K562 (cell line): ENCODE data around the gene SH2D3A. TPM values are rescaled to one million over a fixed set of nuclear protein-coding genes. Genes with fewer than 3 reads are reported as not detected.

Source experiments
- ASH1L ChIP-seq: fragments of 450-650 bp; IDR thresholded peaks from 2 replicates; pipeline ENCODE4 v1.6.1; 2018; ENCODE audit warnings: borderline replicate concordance, mild to moderate bottlenecking, low read depth; ENCODE audit not compliant: partially characterized antibody
- CCNT2 ChIP-seq: IDR thresholded peaks from 2 replicates; pipeline ENCODE4 v1.6.1; 2011; ENCODE audit warnings: borderline replicate concordance, low read depth, mild to moderate bottlenecking, moderate library complexity, mixed read lengths, low read length; ENCODE audit not compliant: insufficient read length; ENCODE audit errors: extremely low read depth
- CSDE1 ChIP-seq, 2 experiments: fragments of 450-650 bp; IDR thresholded peaks; 2 replicates each; pipeline ENCODE4 v1.6.1; 2016; ENCODE audit warnings: mild to moderate bottlenecking in 1 of 2
- ELF4 ChIP-seq: fragments of 450-650 bp; formaldehyde crosslinking; IDR thresholded peaks from 2 replicates; pipeline ENCODE4 v1.4.0; 2022; ENCODE audit warnings: missing genetic modification characterization
- MBD1 ChIP-seq: fragments of 250-450 bp; sonication (Bioruptor Pico); IDR thresholded peaks from 2 replicates; pipeline ENCODE4 v1.8.0; 2022; ENCODE audit warnings: inconsistent platforms
- MBD2 ChIP-seq: sonication (generic); IDR thresholded peaks from 2 replicates; pipeline ENCODE4 v1.6.1; 2016; ENCODE audit warnings: low read depth, borderline replicate concordance
- POLR3G ChIP-seq: IDR thresholded peaks from 2 replicates; pipeline ENCODE4 v1.6.1; 2011; ENCODE audit not compliant: insufficient read length, insufficient replicate concordance; ENCODE audit errors: extremely low read depth
- PTTG1 ChIP-seq: fragments of 450-650 bp; IDR thresholded peaks from 2 replicates; pipeline ENCODE4 v1.6.1; 2016; ENCODE audit warnings: low read depth, mild to moderate bottlenecking, missing genetic modification characterization, missing compliant biosample characterization
- RBM34 ChIP-seq: fragments of 200-400 bp; formaldehyde crosslinking; IDR thresholded peaks from 2 replicates; pipeline ENCODE4 v1.6.1; 2018; ENCODE audit warnings: low read length, borderline replicate concordance; ENCODE audit not compliant: insufficient read depth
- SNAPC5 ChIP-seq: fragments of 250-450 bp; sonication (Bioruptor Pico); IDR thresholded peaks from 2 replicates; pipeline ENCODE4 v1.8.0; 2021; ENCODE audit warnings: moderate library complexity, mild to moderate bottlenecking, inconsistent platforms
- TAF9B ChIP-seq: fragments of 450-650 bp; IDR thresholded peaks from 2 replicates; pipeline ENCODE4 v1.6.1; 2018; ENCODE audit warnings: mild to moderate bottlenecking; ENCODE audit not compliant: partially characterized antibody
- TCF7L2 ChIP-seq: fragments of 150-350 bp; IDR thresholded peaks from 2 replicates; pipeline ENCODE4 v1.6.1; 2016; ENCODE audit warnings: low read depth, mild to moderate bottlenecking, low read length, moderate library complexity
- ZNF121 ChIP-seq: sonication (generic); formaldehyde crosslinking; conservative IDR thresholded peaks from 2 replicates; pipeline ENCODE4 v1.8.0; 2022; ENCODE audit warnings: missing genetic modification reagents
- ZNF282 ChIP-seq: sonication (generic); formaldehyde crosslinking; IDR thresholded peaks from 2 replicates; pipeline ENCODE4 v1.8.1; 2023; ENCODE audit warnings: missing genetic modification reagents
- ZNF316 ChIP-seq: fragments of 450-650 bp; IDR thresholded peaks from 2 replicates; pipeline ENCODE4 v1.6.1; 2016
- ZNF707 ChIP-seq: fragments of 250-450 bp; sonication (Bioruptor Pico); conservative IDR thresholded peaks from 2 replicates; pipeline ENCODE4 v1.8.0; 2022; ENCODE audit warnings: inconsistent platforms, mild to moderate bottlenecking, moderate library complexity
- polyA plus RNA-seq, 8 experiments: library from polyadenylated mRNA; depleted of rRNA in 4 of 8; stranded (reverse) in 5 of 8; unstranded in 3 of 8; fragments of >200 nt; fragmentation: Nextera tagmentation in 2 of 8; fragmentation: Illumina TruSeq in 1 of 8; extraction: Ambion mirVana in 2 of 8; extraction: Trizol in 1 of 8; gene quantifications; 2 replicates each; pipeline versions ENCODE4 v1.2.1 to v1.2.3, GENCODE V29; 2011 to 2014; ENCODE audit warnings: inconsistent platforms in 1 of 8, missing spikeins in 1 of 8
- total RNA-seq, 7 experiments: library from RNA; depleted of rRNA in 6 of 7; stranded (reverse); fragments of >200 nt in 6 of 7; fragmentation: Illumina TruSeq in 2 of 7; extraction: Trizol in 2 of 7; gene quantifications; 2 replicates each; pipeline versions ENCODE4 v1.2.1 to v1.2.3, GENCODE V29; 2011 to 2021; ENCODE audit warnings: low replicate concordance in 1 of 7
- TF ChIP-seq, protein P1 (sequence below): fragments of 450-650 bp; formaldehyde crosslinking; IDR thresholded peaks from 2 replicates; pipeline ENCODE4 v1.4.0; 2020; ENCODE audit warnings: mild to moderate bottlenecking
- TF ChIP-seq, protein P2 (sequence below): fragments of 250-450 bp; sonication (Bioruptor Pico); IDR thresholded peaks from 2 replicates; pipeline ENCODE4 v1.5.1; 2021; ENCODE audit warnings: mild to moderate bottlenecking
- TF ChIP-seq, protein P3 (sequence below): sonication (generic); formaldehyde crosslinking; IDR thresholded peaks from 2 replicates; pipeline ENCODE4 v1.8.0; 2023; ENCODE audit warnings: mild to moderate bottlenecking, missing genetic modification reagents

Gene SH2D3A
- total and polyA plus RNA-seq, 9 of the 15 experiments (the other 6 are each of a cell fraction or from before 2014, with no cell fraction given), result 0.75 to 26.3 (median 8.9) TPM

- no peak for TF ChIP-seq ZNF707 (CRISPR knock-in tag)
- TF ChIP-seq ZNF121 (CRISPR knock-in tag), result no peak
- no peak for TF ChIP-seq ZNF316
- TF ChIP-seq ASH1L, result no peak
- no peak for TF ChIP-seq MBD1 (CRISPR knock-in tag)
- TF ChIP-seq MBD2, result 0 out of 2 replicates have a peak, but pooled peaks have one; percentile 42
- no peak for TF ChIP-seq TCF7L2
- TF ChIP-seq TAF9B, result no peak
- TF ChIP-seq, protein P1, sequence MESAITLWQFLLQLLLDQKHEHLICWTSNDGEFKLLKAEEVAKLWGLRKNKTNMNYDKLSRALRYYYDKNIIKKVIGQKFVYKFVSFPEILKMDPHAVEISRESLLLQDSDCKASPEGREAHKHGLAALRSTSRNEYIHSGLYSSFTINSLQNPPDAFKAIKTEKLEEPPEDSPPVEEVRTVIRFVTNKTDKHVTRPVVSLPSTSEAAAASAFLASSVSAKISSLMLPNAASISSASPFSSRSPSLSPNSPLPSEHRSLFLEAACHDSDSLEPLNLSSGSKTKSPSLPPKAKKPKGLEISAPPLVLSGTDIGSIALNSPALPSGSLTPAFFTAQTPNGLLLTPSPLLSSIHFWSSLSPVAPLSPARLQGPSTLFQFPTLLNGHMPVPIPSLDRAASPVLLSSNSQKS (CRISPR knock-in tag), result no peak
- no peak for TF ChIP-seq RBM34
- TF ChIP-seq, protein P2, sequence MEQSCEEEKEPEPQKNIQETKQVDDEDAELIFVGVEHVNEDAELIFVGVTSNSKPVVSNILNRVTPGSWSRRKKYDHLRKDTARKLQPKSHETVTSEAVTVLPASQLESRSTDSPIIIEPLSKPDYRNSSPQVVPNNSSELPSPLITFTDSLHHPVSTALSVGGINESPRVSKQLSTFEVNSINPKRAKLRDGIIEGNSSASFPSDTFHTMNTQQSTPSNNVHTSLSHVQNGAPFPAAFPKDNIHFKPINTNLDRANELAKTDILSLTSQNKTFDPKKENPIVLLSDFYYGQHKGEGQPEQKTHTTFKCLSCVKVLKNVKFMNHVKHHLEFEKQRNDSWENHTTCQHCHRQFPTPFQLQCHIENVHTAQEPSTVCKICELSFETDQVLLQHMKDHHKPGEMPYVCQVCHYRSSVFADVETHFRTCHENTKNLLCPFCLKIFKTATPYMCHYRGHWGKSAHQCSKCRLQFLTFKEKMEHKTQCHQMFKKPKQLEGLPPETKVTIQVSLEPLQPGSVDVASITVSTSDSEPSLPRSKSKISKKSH (CRISPR knock-in tag), result no peak
- TF ChIP-seq, protein P3, sequence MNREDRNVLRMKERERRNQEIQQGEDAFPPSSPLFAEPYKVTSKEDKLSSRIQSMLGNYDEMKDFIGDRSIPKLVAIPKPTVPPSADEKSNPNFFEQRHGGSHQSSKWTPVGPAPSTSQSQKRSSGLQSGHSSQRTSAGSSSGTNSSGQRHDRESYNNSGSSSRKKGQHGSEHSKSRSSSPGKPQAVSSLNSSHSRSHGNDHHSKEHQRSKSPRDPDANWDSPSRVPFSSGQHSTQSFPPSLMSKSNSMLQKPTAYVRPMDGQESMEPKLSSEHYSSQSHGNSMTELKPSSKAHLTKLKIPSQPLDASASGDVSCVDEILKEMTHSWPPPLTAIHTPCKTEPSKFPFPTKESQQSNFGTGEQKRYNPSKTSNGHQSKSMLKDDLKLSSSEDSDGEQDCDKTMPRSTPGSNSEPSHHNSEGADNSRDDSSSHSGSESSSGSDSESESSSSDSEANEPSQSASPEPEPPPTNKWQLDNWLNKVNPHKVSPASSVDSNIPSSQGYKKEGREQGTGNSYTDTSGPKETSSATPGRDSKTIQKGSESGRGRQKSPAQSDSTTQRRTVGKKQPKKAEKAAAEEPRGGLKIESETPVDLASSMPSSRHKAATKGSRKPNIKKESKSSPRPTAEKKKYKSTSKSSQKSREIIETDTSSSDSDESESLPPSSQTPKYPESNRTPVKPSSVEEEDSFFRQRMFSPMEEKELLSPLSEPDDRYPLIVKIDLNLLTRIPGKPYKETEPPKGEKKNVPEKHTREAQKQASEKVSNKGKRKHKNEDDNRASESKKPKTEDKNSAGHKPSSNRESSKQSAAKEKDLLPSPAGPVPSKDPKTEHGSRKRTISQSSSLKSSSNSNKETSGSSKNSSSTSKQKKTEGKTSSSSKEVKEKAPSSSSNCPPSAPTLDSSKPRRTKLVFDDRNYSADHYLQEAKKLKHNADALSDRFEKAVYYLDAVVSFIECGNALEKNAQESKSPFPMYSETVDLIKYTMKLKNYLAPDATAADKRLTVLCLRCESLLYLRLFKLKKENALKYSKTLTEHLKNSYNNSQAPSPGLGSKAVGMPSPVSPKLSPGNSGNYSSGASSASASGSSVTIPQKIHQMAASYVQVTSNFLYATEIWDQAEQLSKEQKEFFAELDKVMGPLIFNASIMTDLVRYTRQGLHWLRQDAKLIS (CRISPR knock-in tag), result no peak
- TF ChIP-seq CCNT2, result peak; percentile 42
- no peak for TF ChIP-seq ZNF282 (CRISPR knock-in tag)
- TF ChIP-seq SNAPC5, result no peak
- peak; percentile 59; the same call in 1 of the 2 replicates for TF ChIP-seq ELF4
- no peak for TF ChIP-seq PTTG1
- TF ChIP-seq CSDE1 (IDR thresholded peaks at IDR 0.05), result no peak
- TF ChIP-seq POLR3G, result no peak
Observed at GRCh38 chr19:6767357-6768235, at the start of gene SH2D3A (continued).
